BJ (cell line): ENCODE results near the gene AOAH. TPM values are rescaled to one million over a fixed set of nuclear protein-coding genes. Genes with fewer than 3 reads are reported as not detected.
"Not testable (repeated sequence)": the region's sequence is repeated elsewhere in the genome, so short reads cannot be mapped to it uniquely, and the experiment has no call there.

ENCODE experiments used
- CTCF ChIA-PET: fragments of 350-600 bp; formaldehyde crosslinking; extraction: SDS; loops from one replicate; lab custom pipeline; 2021; ENCODE audit warnings: antibody characterized with exemption, inconsistent platforms; lab: Yijun Ruan, JAX
- POLR2A ChIA-PET: fragments of 300-600 bp; sonication (Branson Sonifier 250); formaldehyde crosslinking; extraction: SDS; loops from one replicate; lab custom pipeline; 2021; ENCODE audit warnings: antibody characterized with exemption; lab: Charles Lee
- DNase-seq: peaks from one replicate; pipeline ENCODE4 v3.0.0-alpha.2; 2011; ENCODE audit warnings: low read depth
- H3K27me3 ChIP-seq: 2 replicates; pipeline ENCODE4 v1.6.0; 2011; ENCODE audit warnings: low read length; ENCODE audit not compliant: control insufficient read depth, insufficient read depth
- H3K36me3 ChIP-seq: 2 replicates; pipeline ENCODE4 v1.5.1; 2011; ENCODE audit warnings: low read length; ENCODE audit not compliant: control insufficient read depth, insufficient read depth
- H3K4me3 ChIP-seq: 2 replicates; pipeline ENCODE4 v1.5.1; 2011; ENCODE audit warnings: low read depth, mild to moderate bottlenecking, control low read depth, low read length
- polyA plus RNA-seq: library from polyadenylated mRNA; depleted of rRNA; stranded (reverse); fragments of >200 nt; gene quantifications from 2 replicates; pipeline ENCODE4 v1.2.3, GENCODE V29; 2011
- TF ChIP-seq, protein P1 (sequence below): IDR thresholded peaks from 2 replicates; pipeline ENCODE4 v1.5.1; 2011; ENCODE audit warnings: low read depth, mild to moderate bottlenecking, control low read depth, inconsistent platforms, low read length, moderate library complexity; ENCODE audit not compliant: insufficient read depth

AOAH gene
- polyA plus RNA-seq, 1 experiment: not detected

DNA sequence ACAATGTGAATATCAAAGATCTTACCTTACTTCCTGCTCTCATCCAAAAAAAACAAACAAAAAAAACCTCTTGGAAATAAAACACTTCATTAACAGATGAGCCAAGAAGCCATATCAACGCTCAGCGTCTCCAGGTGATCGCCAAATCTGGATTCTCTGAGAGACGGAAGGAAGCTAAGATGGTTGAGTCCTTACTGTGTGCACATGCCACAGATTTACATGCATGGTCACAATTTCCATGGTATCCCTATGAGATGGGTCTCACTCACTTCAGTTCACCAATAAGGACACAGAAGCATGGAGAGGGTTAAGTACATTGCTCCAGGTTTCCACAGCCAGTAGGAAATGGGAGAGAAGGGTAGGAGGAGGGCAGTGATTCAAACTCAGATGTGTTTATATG is 1.0 kb downstream of the AOAH start:
- Histone ChIP-seq H3K36me3 (no peaks in the 10 kb centered on the region), H3K27me3 (no peaks in the 10 kb centered on the region), H3K4me3 (no peak overlapping the region)
- POLR2A ChIA-PET: no interaction called here
- CTCF ChIA-PET: no interaction called here
- TF ChIP-seq, protein P1, sequence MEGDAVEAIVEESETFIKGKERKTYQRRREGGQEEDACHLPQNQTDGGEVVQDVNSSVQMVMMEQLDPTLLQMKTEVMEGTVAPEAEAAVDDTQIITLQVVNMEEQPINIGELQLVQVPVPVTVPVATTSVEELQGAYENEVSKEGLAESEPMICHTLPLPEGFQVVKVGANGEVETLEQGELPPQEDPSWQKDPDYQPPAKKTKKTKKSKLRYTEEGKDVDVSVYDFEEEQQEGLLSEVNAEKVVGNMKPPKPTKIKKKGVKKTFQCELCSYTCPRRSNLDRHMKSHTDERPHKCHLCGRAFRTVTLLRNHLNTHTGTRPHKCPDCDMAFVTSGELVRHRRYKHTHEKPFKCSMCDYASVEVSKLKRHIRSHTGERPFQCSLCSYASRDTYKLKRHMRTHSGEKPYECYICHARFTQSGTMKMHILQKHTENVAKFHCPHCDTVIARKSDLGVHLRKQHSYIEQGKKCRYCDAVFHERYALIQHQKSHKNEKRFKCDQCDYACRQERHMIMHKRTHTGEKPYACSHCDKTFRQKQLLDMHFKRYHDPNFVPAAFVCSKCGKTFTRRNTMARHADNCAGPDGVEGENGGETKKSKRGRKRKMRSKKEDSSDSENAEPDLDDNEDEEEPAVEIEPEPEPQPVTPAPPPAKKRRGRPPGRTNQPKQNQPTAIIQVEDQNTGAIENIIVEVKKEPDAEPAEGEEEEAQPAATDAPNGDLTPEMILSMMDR: no peak
- DNase-seq: no peak

DNA sequence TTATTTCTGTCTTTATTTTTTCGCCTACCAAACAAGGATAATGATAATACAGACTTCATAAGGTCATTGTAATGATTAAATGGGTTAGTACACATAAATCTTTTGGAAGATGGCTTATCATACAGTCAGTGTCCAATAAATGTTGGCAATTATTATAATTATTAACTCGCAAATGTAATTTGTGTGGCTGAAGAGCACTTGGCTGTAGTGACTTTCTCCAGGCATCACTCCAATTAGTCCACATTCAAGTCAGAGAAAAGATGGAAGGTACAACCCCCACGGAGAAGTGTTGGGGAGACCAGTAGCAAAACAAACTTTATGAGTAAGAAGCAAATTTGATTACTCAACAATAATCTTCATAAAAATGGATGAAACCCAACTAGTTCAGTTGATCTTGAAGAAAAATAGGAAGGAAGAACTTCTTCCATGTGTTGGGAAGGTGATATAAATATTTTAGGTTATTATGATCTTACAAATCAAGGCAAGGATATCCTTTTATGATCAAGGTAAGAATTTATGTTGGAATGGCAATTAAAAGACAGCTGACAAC is 5.1 kb downstream of the AOAH start:
- CTCF ChIA-PET: interaction anchor here (0.6 kb wide), 1 partner anchor 51 kb away, joined by 6 read pairs; no protein-coding TSS in a partner anchor

DNA sequence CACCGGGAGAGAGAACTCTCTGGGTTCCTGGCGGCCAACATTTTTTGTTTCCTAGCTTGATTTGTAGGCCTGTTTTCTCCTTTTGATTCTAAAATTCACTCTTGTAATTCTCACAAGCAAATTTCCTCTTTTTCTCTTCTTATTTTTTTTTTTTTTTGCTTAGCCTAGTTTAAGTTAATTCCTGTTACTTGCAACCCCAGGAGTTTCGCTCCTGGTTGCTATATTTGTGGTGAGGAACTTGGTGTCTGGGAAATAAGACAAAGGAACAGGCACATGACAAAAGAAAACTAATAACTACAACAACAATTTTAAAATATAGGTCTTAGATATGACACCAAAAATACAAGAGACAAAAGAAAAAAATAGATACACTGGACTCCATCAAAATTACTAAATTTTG is 6.7 kb downstream of the AOAH start:
- TF ChIP-seq, protein P1: no peak
- H3K4me3 ChIP-seq: no peak overlapping the region
- no peaks in the 10 kb centered on the region for H3K27me3 ChIP-seq
- ChIA-PET POLR2A (no interaction called here), CTCF (no interaction called here)
- DNase-seq: no peak
- H3K36me3 ChIP-seq: no peaks in the 10 kb centered on the region

More for the DNA sequence above, 5.1 kb downstream of the AOAH start:
- POLR2A ChIA-PET: no interaction called here
- H3K4me3 ChIP-seq: no peak overlapping the region
- TF ChIP-seq, protein P1: no peak
- no peaks in the 10 kb centered on the region for H3K27me3 ChIP-seq
- no peaks in the 10 kb centered on the region for H3K36me3 ChIP-seq
- no peak for DNase-seq

DNA sequence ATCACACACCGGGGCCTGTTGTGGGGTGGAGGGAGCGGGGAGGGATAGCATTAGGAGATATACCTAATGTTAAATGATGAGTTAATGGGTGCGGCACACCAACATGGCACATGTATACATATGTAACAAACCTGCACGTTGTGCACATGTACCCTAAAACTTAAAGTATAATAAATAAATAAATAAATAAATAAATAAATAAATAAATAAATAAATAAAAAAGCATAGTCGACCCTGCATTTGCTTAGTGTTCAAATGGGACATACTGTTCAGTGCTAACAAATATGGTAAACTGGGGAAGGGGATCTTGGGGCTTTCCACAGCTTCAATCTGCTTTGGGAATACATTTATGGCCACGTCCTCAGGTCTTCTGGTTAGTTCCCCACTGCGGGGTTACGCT is 7.5 kb downstream of the AOAH start:
- H3K36me3 ChIP-seq, POLR2A ChIA-PET, H3K27me3 ChIP-seq, H3K4me3 ChIP-seq, CTCF ChIA-PET, DNase-seq: not testable (repeated sequence)

DNA sequence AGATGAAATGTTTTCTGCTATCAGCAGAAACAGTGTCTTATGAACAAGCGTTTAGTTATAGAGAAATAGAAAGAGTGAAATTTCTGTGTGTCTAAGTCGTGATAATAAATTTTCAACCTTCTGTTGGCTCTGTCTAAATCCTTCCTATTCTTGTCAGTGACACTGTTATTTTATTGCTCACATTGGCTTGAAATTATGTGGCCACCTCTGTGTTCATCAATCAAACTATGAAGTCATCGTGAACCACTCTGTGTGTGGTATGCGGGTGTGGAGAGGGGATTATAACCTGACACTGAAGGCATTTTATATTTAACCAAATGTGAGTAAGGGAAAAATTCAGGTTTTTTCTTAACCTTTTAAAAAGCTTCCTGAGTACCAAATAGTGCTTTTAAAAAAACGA is 12.3 kb downstream of the AOAH start:
- no peak for DNase-seq
- no peaks in the 10 kb centered on the region; the same call in 1 of the 2 replicates for H3K27me3 ChIP-seq
- TF ChIP-seq, protein P1: no peak
- H3K36me3 ChIP-seq: no peaks in the 10 kb centered on the region
- POLR2A ChIA-PET: no interaction called here
- no peak overlapping the region for H3K4me3 ChIP-seq
- CTCF ChIA-PET: no interaction called here

DNA sequence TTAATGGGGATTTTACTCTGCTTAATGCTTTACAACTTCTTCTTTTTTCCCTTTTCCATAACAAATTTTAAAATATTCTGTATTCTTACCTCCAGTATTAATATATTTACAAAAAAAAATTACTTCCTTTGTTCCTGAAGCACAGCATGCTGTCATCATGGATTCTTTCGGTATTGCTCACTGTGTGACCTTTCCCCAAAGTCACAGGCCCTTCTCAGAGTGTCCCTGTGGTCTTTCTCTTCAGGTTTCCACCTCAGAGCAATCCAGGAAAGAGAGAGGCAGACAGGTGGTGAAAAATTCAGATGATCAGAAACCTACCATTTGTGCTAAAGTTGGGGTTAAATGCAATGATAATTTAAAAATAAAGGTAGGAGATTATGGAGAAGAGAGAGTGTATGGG is 13.0 kb downstream of the AOAH start:
- CTCF ChIA-PET: no interaction called here
- POLR2A ChIA-PET: no interaction called here
- no peaks in the 10 kb centered on the region for H3K36me3 ChIP-seq
- H3K27me3 ChIP-seq: no peaks in the 10 kb centered on the region; the same call in 1 of the 2 replicates
- no peak overlapping the region for H3K4me3 ChIP-seq
- DNase-seq: no peak
- TF ChIP-seq, protein P1: no peak
